Uterus (tissue), 4 donors: ENCODE measurements around the gene PDE12. TPM values are rescaled to one million over a fixed set of nuclear protein-coding genes. Genes with fewer than 3 reads are reported as not detected.

ENCODE experiments used
- DNase-seq, 2 donors: peaks; one replicate each; pipeline ENCODE4 v3.0.0-alpha.2; 2019 to 2020
- H3K27ac ChIP-seq, 2 donors: fragments of 200-600 bp; sonication (generic); 1 replicate in 1 of 2; 2 replicates in 1 of 2; pipeline ENCODE4 v1.5.1; 2016 to 2018
- H3K27me3 ChIP-seq, 2 donors: fragments of 200-600 bp; sonication (generic); one replicate each; pipeline ENCODE4 v1.5.1; 2018 to 2019; ENCODE audit warnings: control low read depth in 1 of 2
- H3K36me3 ChIP-seq, 2 donors: fragments of 200-600 bp; sonication (generic); one replicate each; pipeline ENCODE4 v1.5.1; 2019; ENCODE audit warnings: control low read depth in 1 of 2
- H3K4me1 ChIP-seq, 2 donors: fragments of 200-600 bp; sonication (generic); one replicate each; pipeline ENCODE4 v1.5.1; 2018 to 2019; ENCODE audit warnings: control low read depth in 1 of 2
- H3K4me3 ChIP-seq, 2 donors: fragments of 200-600 bp; sonication (generic); 1 replicate in 1 of 2; 2 replicates in 1 of 2; pipeline ENCODE4 v1.5.1; 2018 to 2019; ENCODE audit warnings: mild to moderate bottlenecking in 1 of 2
- H3K9me3 ChIP-seq, 2 donors: fragments of 200-600 bp; sonication (generic); one replicate each; pipeline ENCODE4 v1.5.1; 2019; ENCODE audit warnings: control low read depth in 1 of 2
- POLR2A ChIP-seq, 2 donors: fragments of 450-650 bp; IDR thresholded peaks; one replicate each; pipeline ENCODE4 v1.6.1; 2016; ENCODE audit warnings: antibody characterized with exemption in 2 of 2, mild to moderate bottlenecking in 1 of 2, moderate library complexity in 1 of 2
- intact Hi-C: fragments of 100-400 bp; cut with DNase I; formaldehyde crosslinking; loops from one replicate; pipeline ENCODE4 v1.15.1; 2023; ENCODE audit warnings: low total_unique reads
- total RNA-seq, 4 donors: library from RNA; depleted of rRNA in 3 of 4; stranded (reverse); fragments of >200 nt in 3 of 4; gene quantifications; one replicate each; pipeline versions ENCODE4 v1.1.0 to v1.2.4, GENCODE V29; 2014 to 2023
- TF ChIP-seq, protein P1 (sequence below), 4 experiments: fragments of 200-600 bp in 2 of 4; fragments of 450-650 bp in 2 of 4; sonication (generic) in 2 of 4; IDR thresholded peaks; one replicate each; pipeline ENCODE4 v1.5.1; 2016 to 2019; ENCODE audit warnings: antibody characterized with exemption in 4 of 4, mild to moderate bottlenecking in 2 of 4, moderate library complexity in 1 of 4
- donor health status: DM: yes; HTN: yes; CAD: no.

Gene PDE12
- total RNA-seq, 4 donors from 2014 or later = 2.6 to 19.7 (median 13.5) TPM

- no peak for DNase-seq
- H3K4me3 ChIP-seq = no peak overlapping the region
- H3K9me3 ChIP-seq = no peaks in the 10 kb centered on the region
- H3K27me3 ChIP-seq = no peaks in the 10 kb centered on the region
- intact Hi-C loops = no loop called here
- no peak for TF ChIP-seq POLR2A (IDR thresholded peaks at IDR 0.05)
- TF ChIP-seq, protein P1, sequence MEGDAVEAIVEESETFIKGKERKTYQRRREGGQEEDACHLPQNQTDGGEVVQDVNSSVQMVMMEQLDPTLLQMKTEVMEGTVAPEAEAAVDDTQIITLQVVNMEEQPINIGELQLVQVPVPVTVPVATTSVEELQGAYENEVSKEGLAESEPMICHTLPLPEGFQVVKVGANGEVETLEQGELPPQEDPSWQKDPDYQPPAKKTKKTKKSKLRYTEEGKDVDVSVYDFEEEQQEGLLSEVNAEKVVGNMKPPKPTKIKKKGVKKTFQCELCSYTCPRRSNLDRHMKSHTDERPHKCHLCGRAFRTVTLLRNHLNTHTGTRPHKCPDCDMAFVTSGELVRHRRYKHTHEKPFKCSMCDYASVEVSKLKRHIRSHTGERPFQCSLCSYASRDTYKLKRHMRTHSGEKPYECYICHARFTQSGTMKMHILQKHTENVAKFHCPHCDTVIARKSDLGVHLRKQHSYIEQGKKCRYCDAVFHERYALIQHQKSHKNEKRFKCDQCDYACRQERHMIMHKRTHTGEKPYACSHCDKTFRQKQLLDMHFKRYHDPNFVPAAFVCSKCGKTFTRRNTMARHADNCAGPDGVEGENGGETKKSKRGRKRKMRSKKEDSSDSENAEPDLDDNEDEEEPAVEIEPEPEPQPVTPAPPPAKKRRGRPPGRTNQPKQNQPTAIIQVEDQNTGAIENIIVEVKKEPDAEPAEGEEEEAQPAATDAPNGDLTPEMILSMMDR (IDR thresholded peaks at IDR 0.05) = no peak
- H3K36me3 ChIP-seq = no peaks in the 10 kb centered on the region
- no peaks in the 10 kb centered on the region for H3K4me1 ChIP-seq
- H3K27ac ChIP-seq = no peak overlapping the region
Measured at GRCh38 chr3:57538465-57538864, 17.6 kb upstream of the PDE12 start.

GRCh38 chr3:57544181-57545125 lies 11.6 kb upstream of the PDE12 start, which contains the start of gene DNAH12:
Gene DNAH12, minus strand, starts transcription at chr3:57544344. Its CDS starts 1,474 bp downstream, at chr3:57542870.
- H3K9me3 ChIP-seq = no peaks in the 10 kb centered on the region
- no peaks in the 10 kb centered on the region for H3K4me1 ChIP-seq
- TF ChIP-seq, protein P1 (IDR thresholded peaks at IDR 0.05) = no peak
- no peak for TF ChIP-seq POLR2A (IDR thresholded peaks at IDR 0.05)
- H3K27me3 ChIP-seq = no peaks in the 10 kb centered on the region
- no peak within 1 kb of the TSS for H3K27ac ChIP-seq
- H3K36me3 ChIP-seq = no peaks in the 10 kb centered on the region
- intact Hi-C loops = no loop called here
- DNase-seq = no peak
- H3K4me3 ChIP-seq = no peak within 1 kb of the TSS

DNA sequence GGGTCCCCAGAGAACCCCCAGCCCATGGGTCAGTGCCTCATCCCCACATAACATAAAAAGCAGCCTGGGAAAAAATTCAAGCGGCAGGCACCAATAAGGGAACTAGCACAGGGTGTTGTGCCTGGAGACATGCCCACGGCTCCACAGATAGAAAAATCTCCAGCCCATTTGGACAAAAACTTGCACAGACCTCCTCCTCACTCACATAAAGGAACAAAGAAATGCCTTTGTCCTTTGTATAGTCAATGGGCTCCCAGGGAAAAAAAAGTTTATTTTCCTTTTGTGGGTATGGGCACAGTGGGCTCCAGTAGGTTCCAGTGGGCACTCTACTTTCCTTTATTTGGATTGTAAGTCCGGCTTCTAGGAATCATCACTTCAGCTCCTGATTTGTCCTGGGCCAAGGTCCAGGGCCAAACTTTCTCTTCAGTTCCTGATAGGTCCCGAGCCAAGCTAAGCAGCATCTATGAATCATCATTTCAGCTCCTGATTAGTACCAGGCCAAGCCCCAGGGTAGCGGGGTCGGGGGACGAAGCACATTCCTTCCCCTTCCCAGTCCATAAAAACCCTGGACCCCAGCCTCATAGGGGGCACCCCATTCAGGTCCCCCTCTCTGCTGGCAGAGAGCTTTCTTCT lies 10.3 kb upstream of the PDE12 start:
- H3K27me3 ChIP-seq = no peaks in the 10 kb centered on the region
- no peak for TF ChIP-seq POLR2A (IDR thresholded peaks at IDR 0.05)
- TF ChIP-seq, protein P1 (IDR thresholded peaks at IDR 0.05) = no peak
- H3K4me1 ChIP-seq = no peaks in the 10 kb centered on the region
- DNase-seq = no peak
- intact Hi-C loops = no loop called here
- H3K27ac ChIP-seq = no peak overlapping the region
- no peak overlapping the region for H3K4me3 ChIP-seq
- no peaks in the 10 kb centered on the region for H3K9me3 ChIP-seq
- no peaks in the 10 kb centered on the region for H3K36me3 ChIP-seq

- Histone ChIP-seq H3K4me3 (no peak overlapping the region), H3K27me3 (no peaks in the 10 kb centered on the region), H3K36me3 (no peaks in the 10 kb centered on the region), H3K9me3 (no peaks in the 10 kb centered on the region), H3K4me1 (no peaks in the 10 kb centered on the region), H3K27ac (no peak overlapping the region)
- no peak for DNase-seq
- intact Hi-C loops = no loop called here
- TF ChIP-seq, protein P1 (IDR thresholded peaks at IDR 0.05) = no peak
- no peak for TF ChIP-seq POLR2A (IDR thresholded peaks at IDR 0.05)
Measured at GRCh38 chr3:57546616-57547015, 9.5 kb upstream of the PDE12 start.

GRCh38 chr3:57555306-57555705 lies 768 bp upstream of the PDE12 start:
- Histone ChIP-seq H3K4me1 (peaks cover 7 to 12% of the 10 kb centered on the region in 2 donors), H3K27ac (peak overlapping the region; percentile 80), H3K27me3 (no peaks in the 10 kb centered on the region), H3K9me3 (no peaks in the 10 kb centered on the region), H3K36me3 (no peaks in the 10 kb centered on the region), H3K4me3 (peak overlapping the region; percentile 75 to 94)
- TF ChIP-seq, protein P1 (IDR thresholded peaks at IDR 0.05) = no peak
- TF ChIP-seq POLR2A (IDR thresholded peaks at IDR 0.05) = no peak
- intact Hi-C loops = no loop called here
- no peak for DNase-seq
